A673 (cell line): ENCODE data around the gene AGPAT3. TPM values are rescaled to one million over a fixed set of nuclear protein-coding genes. Genes with fewer than 3 reads are reported as not detected.

ENCODE experiments used
- BruUV-seq: library from RNA; stranded (reverse); fragments of 400-500 nt; replicated peaks from 2 replicates; lab custom pipeline; 2021; lab: Mats Ljungman, UMichigan
- CTCF ChIA-PET: fragments of 300-600 bp; sonication (Branson Sonifier 250); formaldehyde crosslinking; loops from one replicate; lab custom pipeline; 2022; ENCODE audit warnings: antibody characterized with exemption; lab: Charles Lee
- POLR2A ChIA-PET: fragments of 300-600 bp; sonication (Branson Sonifier 250); formaldehyde crosslinking; loops from one replicate; lab custom pipeline; 2022; ENCODE audit warnings: antibody characterized with exemption; ENCODE audit not compliant: low non-redundant PET; lab: Charles Lee
- DNase-seq: peaks from one replicate; pipeline ENCODE4 v3.0.0-alpha.2; 2015; ENCODE audit warnings: low spot score
- H3K27ac ChIP-seq: fragments of 200-600 bp; sonication (generic); 2 replicates; pipeline ENCODE4 v1.5.1; 2016; ENCODE audit warnings: mixed run types, low read depth, mild to moderate bottlenecking, mixed read lengths, antibody characterized with exemption, low read length; ENCODE audit not compliant: poor library complexity, severe bottlenecking
- H3K27me3 ChIP-seq: fragments of 200-600 bp; sonication (generic); replicated peaks from 2 replicates; pipeline ENCODE4 v1.6.1; 2017; ENCODE audit warnings: mixed run types, low read depth, mild to moderate bottlenecking, mixed read lengths, antibody characterized with exemption, low read length; ENCODE audit not compliant: insufficient read depth, poor library complexity
- H3K36me3 ChIP-seq: fragments of 200-600 bp; sonication (generic); 2 replicates; pipeline ENCODE4 v1.6.1; 2016; ENCODE audit warnings: mixed run types, mild to moderate bottlenecking, mixed read lengths, antibody characterized with exemption, low read length; ENCODE audit not compliant: insufficient read depth, poor library complexity, severe bottlenecking
- H3K4me1 ChIP-seq: fragments of 200-600 bp; sonication (generic); 2 replicates; pipeline ENCODE4 v1.6.1; 2017; ENCODE audit warnings: mixed run types, mild to moderate bottlenecking, mixed read lengths, antibody characterized with exemption, low read length; ENCODE audit not compliant: insufficient read depth, poor library complexity, severe bottlenecking
- H3K4me3 ChIP-seq: fragments of 200-600 bp; sonication (generic); 2 replicates; pipeline ENCODE4 v1.5.1; 2016; ENCODE audit warnings: low read depth, mixed run types, mild to moderate bottlenecking, mixed read lengths, low read length; ENCODE audit not compliant: poor library complexity, severe bottlenecking
- H3K9me3 ChIP-seq: fragments of 200-600 bp; sonication (generic); 2 replicates; pipeline ENCODE4 v1.6.1; 2016; ENCODE audit warnings: mixed run types, low read depth, mild to moderate bottlenecking, mixed read lengths, antibody characterized with exemption, low read length; ENCODE audit not compliant: poor library complexity, severe bottlenecking
- EZH2 ChIP-seq: fragments of 200-600 bp; sonication (generic); IDR thresholded peaks from 2 replicates; pipeline ENCODE4 v1.6.1; 2017; ENCODE audit warnings: borderline replicate concordance, low read depth, mild to moderate bottlenecking, mixed read lengths, antibody characterized with exemption, low read length; ENCODE audit not compliant: poor library complexity, severe bottlenecking
- intact Hi-C: fragments of 100-400 bp; cut with micrococcal nuclease; formaldehyde crosslinking; loops from one replicate; pipeline ENCODE4 v1.10.0; 2022; ENCODE audit not compliant: unreplicated experiment
- total RNA-seq: library from RNA; stranded (reverse); gene quantifications from 2 replicates; pipeline ENCODE4 v1.2.3, GENCODE V29; 2021
- TF ChIP-seq, protein P1 (sequence below): fragments of 300-800, 200-600 bp; sonication (generic); conservative IDR thresholded peaks from 2 replicates; pipeline ENCODE4 v1.5.1; 2017; ENCODE audit warnings: low read depth, mild to moderate bottlenecking, antibody characterized with exemption, low read length, moderate library complexity, mixed read lengths

AGPAT3 gene
- total RNA-seq, 1 experiment from 2014 or later = 69.6 TPM

GRCh38 chr21:44013380-44014088 lies 148.5 kb downstream of the AGPAT3 start:
- peak overlapping the region; percentile 96 for H3K4me3 ChIP-seq
- BruUV-seq = TSS peak; percentile 39
- POLR2A ChIA-PET = no interaction called here
- intact Hi-C loops = no loop called here
- no peaks in the 10 kb centered on the region for H3K27me3 ChIP-seq
- TF ChIP-seq, protein P1, sequence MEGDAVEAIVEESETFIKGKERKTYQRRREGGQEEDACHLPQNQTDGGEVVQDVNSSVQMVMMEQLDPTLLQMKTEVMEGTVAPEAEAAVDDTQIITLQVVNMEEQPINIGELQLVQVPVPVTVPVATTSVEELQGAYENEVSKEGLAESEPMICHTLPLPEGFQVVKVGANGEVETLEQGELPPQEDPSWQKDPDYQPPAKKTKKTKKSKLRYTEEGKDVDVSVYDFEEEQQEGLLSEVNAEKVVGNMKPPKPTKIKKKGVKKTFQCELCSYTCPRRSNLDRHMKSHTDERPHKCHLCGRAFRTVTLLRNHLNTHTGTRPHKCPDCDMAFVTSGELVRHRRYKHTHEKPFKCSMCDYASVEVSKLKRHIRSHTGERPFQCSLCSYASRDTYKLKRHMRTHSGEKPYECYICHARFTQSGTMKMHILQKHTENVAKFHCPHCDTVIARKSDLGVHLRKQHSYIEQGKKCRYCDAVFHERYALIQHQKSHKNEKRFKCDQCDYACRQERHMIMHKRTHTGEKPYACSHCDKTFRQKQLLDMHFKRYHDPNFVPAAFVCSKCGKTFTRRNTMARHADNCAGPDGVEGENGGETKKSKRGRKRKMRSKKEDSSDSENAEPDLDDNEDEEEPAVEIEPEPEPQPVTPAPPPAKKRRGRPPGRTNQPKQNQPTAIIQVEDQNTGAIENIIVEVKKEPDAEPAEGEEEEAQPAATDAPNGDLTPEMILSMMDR = no peak
- TF ChIP-seq EZH2 = no peak
- H3K36me3 ChIP-seq = no peaks in the 10 kb centered on the region
- peak; percentile 50 for DNase-seq
- no peaks in the 10 kb centered on the region for H3K9me3 ChIP-seq
- H3K27ac ChIP-seq = peak overlapping the region; percentile 98
- H3K4me1 ChIP-seq = peaks cover 20% of the 10 kb centered on the region
- CTCF ChIA-PET = interaction anchor here (0.6 to 0.7 kb wide), 2 partner anchors 20 to 468 kb away, joined by 3 to 6 read pairs; no protein-coding TSS in a partner anchor

DNA sequence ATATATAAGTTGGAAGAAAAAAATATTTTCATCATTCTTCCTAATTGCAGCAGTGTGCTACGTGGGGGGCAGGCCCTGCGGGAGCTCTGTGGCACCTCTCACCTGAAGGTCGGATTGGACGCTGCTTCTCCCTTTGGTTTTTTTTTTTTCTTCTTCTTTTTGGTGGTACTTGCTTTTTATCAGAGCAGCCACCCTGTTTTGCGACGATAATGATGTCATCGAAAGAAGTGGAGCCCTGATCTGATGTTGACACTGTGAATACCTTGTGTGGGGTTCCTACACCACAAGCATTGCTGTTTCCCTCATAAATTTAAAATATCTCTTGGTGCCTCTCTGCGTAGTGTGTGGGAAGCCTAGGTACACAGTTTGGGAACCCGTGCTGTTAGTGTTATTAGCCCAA lies 152.6 kb downstream of the AGPAT3 start:
- POLR2A ChIA-PET = no interaction called here
- Histone ChIP-seq H3K9me3 (no peaks in the 10 kb centered on the region), H3K36me3 (no peaks in the 10 kb centered on the region), H3K4me1 (peaks cover 27% of the 10 kb centered on the region), H3K4me3 (no peak overlapping the region), H3K27me3 (no peaks in the 10 kb centered on the region), H3K27ac (no peak overlapping the region)
- BruUV-seq = no TSS peak
- no peak for DNase-seq
- CTCF ChIA-PET = no interaction called here
- TF ChIP-seq, protein P1 = no peak
- TF ChIP-seq EZH2 = no peak
- intact Hi-C loops = no loop called here

DNA sequence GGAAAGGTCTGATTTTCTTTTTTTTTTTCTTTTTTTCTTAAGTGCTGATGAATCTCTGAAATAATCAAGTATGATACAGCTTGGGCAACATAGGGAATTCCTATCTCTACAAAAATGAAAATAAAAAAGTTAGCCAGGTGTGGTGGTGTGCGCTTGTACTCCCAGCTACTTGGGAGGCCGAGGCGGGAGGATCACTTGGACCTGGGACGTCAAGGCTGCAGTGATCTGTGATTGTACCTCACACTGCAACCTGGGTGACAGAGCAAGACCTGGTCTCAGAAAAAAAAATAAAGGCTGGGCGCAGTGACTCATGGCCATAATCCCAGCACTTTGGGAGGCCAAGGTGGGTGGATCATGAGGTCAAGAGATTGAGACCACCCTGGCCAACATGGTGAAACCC lies 153.1 kb downstream of the AGPAT3 start:
- Histone ChIP-seq H3K27ac (no peak overlapping the region), H3K36me3 (no peaks in the 10 kb centered on the region), H3K9me3 (no peaks in the 10 kb centered on the region), H3K4me3 (no peak overlapping the region), H3K4me1 (peaks cover 27% of the 10 kb centered on the region), H3K27me3 (no peaks in the 10 kb centered on the region)
- TF ChIP-seq, protein P1 = no peak
- TF ChIP-seq EZH2 = no peak
- ChIA-PET POLR2A (no interaction called here), CTCF (no interaction called here)
- DNase-seq = no peak
- no TSS peak for BruUV-seq
- intact Hi-C loops = no loop called here
